A673 (cell line): ENCODE measurements around the gene TSPYL2. TPM values are rescaled to one million over a fixed set of nuclear protein-coding genes. Genes with fewer than 3 reads are reported as not detected.

Source experiments
- BruUV-seq: library from RNA; stranded (reverse); fragments of 400-500 nt; replicated peaks from 2 replicates; lab custom pipeline; 2021; lab: Mats Ljungman, UMichigan
- CTCF ChIA-PET: fragments of 300-600 bp; sonication (Branson Sonifier 250); formaldehyde crosslinking; loops from one replicate; lab custom pipeline; 2022; ENCODE audit warnings: antibody characterized with exemption; lab: Charles Lee
- POLR2A ChIA-PET: fragments of 300-600 bp; sonication (Branson Sonifier 250); formaldehyde crosslinking; loops from one replicate; lab custom pipeline; 2022; ENCODE audit warnings: antibody characterized with exemption; ENCODE audit not compliant: low non-redundant PET; lab: Charles Lee
- DNase-seq: peaks from one replicate; pipeline ENCODE4 v3.0.0-alpha.2; 2015; ENCODE audit warnings: low spot score
- H3K27ac ChIP-seq: fragments of 200-600 bp; sonication (generic); 2 replicates; pipeline ENCODE4 v1.5.1; 2016; ENCODE audit warnings: mixed run types, low read depth, mild to moderate bottlenecking, mixed read lengths, antibody characterized with exemption, low read length; ENCODE audit not compliant: poor library complexity, severe bottlenecking
- H3K27me3 ChIP-seq: fragments of 200-600 bp; sonication (generic); replicated peaks from 2 replicates; pipeline ENCODE4 v1.6.1; 2017; ENCODE audit warnings: mixed run types, low read depth, mild to moderate bottlenecking, mixed read lengths, antibody characterized with exemption, low read length; ENCODE audit not compliant: insufficient read depth, poor library complexity
- H3K36me3 ChIP-seq: fragments of 200-600 bp; sonication (generic); 2 replicates; pipeline ENCODE4 v1.6.1; 2016; ENCODE audit warnings: mixed run types, mild to moderate bottlenecking, mixed read lengths, antibody characterized with exemption, low read length; ENCODE audit not compliant: insufficient read depth, poor library complexity, severe bottlenecking
- H3K4me1 ChIP-seq: fragments of 200-600 bp; sonication (generic); 2 replicates; pipeline ENCODE4 v1.6.1; 2017; ENCODE audit warnings: mixed run types, mild to moderate bottlenecking, mixed read lengths, antibody characterized with exemption, low read length; ENCODE audit not compliant: insufficient read depth, poor library complexity, severe bottlenecking
- H3K4me3 ChIP-seq: fragments of 200-600 bp; sonication (generic); 2 replicates; pipeline ENCODE4 v1.5.1; 2016; ENCODE audit warnings: low read depth, mixed run types, mild to moderate bottlenecking, mixed read lengths, low read length; ENCODE audit not compliant: poor library complexity, severe bottlenecking
- H3K9me3 ChIP-seq: fragments of 200-600 bp; sonication (generic); 2 replicates; pipeline ENCODE4 v1.6.1; 2016; ENCODE audit warnings: mixed run types, low read depth, mild to moderate bottlenecking, mixed read lengths, antibody characterized with exemption, low read length; ENCODE audit not compliant: poor library complexity, severe bottlenecking
- CTCF ChIP-seq: fragments of 300-800, 200-600 bp; sonication (generic); conservative IDR thresholded peaks from 2 replicates; pipeline ENCODE4 v1.5.1; 2017; ENCODE audit warnings: low read depth, mild to moderate bottlenecking, antibody characterized with exemption, low read length, moderate library complexity, mixed read lengths
- EZH2 ChIP-seq: fragments of 200-600 bp; sonication (generic); IDR thresholded peaks from 2 replicates; pipeline ENCODE4 v1.6.1; 2017; ENCODE audit warnings: borderline replicate concordance, low read depth, mild to moderate bottlenecking, mixed read lengths, antibody characterized with exemption, low read length; ENCODE audit not compliant: poor library complexity, severe bottlenecking
- intact Hi-C: fragments of 100-400 bp; cut with micrococcal nuclease; formaldehyde crosslinking; loops from one replicate; pipeline ENCODE4 v1.10.0; 2022; ENCODE audit not compliant: unreplicated experiment
- total RNA-seq: library from RNA; stranded (reverse); gene quantifications from 2 replicates; pipeline ENCODE4 v1.2.3, GENCODE V29; 2021

Gene TSPYL2
- total RNA-seq, 1 experiment from 2014 or later: 25.0 TPM

- H3K36me3 ChIP-seq: no peaks in the 10 kb centered on the region
- POLR2A ChIA-PET: no interaction called here
- no TSS peak for BruUV-seq
Measured at GRCh38 chrX:53126377-53126776, 44.2 kb downstream of the TSPYL2 start.

GRCh38 chrX:53128097-53128749 is 46.1 kb downstream of the TSPYL2 start:
- POLR2A ChIA-PET: no interaction called here
- Histone ChIP-seq H3K4me1 (no peaks in the 10 kb centered on the region), H3K27ac (no peak overlapping the region), H3K27me3 (peaks cover 7% of the 10 kb centered on the region), H3K36me3 (no peaks in the 10 kb centered on the region), H3K4me3 (no peak overlapping the region), H3K9me3 (peaks cover 13% of the 10 kb centered on the region)
- BruUV-seq: no TSS peak
- TF ChIP-seq CTCF (no peak), EZH2 (no peak)
- DNase-seq: no peak
- CTCF ChIA-PET: no interaction called here
- intact Hi-C loops: no loop called here

More at GRCh38 chrX:53126377-53126776, 44.2 kb downstream of the TSPYL2 start:
- intact Hi-C loops: no loop called here
- Histone ChIP-seq H3K9me3 (peaks cover 13% of the 10 kb centered on the region), H3K4me1 (no peaks in the 10 kb centered on the region), H3K27me3 (peaks cover 3% of the 10 kb centered on the region), H3K4me3 (no peak overlapping the region), H3K27ac (no peak overlapping the region)
- no peak for DNase-seq
- TF ChIP-seq EZH2 (no peak), CTCF (no peak)
- CTCF ChIA-PET: no interaction called here

- Histone ChIP-seq H3K4me1 (no peaks in the 10 kb centered on the region), H3K4me3 (no peak overlapping the region), H3K27me3 (peaks cover 7% of the 10 kb centered on the region), H3K27ac (no peak overlapping the region), H3K36me3 (no peaks in the 10 kb centered on the region), H3K9me3 (no peaks in the 10 kb centered on the region)
- no TSS peak for BruUV-seq
- no peak for DNase-seq
- TF ChIP-seq EZH2 (no peak), CTCF (no peak)
- intact Hi-C loops: no loop called here
- POLR2A ChIA-PET: no interaction called here
- CTCF ChIA-PET: no interaction called here
Measured at GRCh38 chrX:53133400-53133799, 51.2 kb downstream of the TSPYL2 start.
